CD4-positive, alpha-beta memory T cell (primary cell): ENCODE data around the gene MZF1. TPM values are rescaled to one million over a fixed set of nuclear protein-coding genes. Genes with fewer than 3 reads are reported as not detected.

ENCODE experiments used
- CTCF ChIA-PET: fragments of 350-600 bp; sonication (Branson Sonifier 250); formaldehyde crosslinking; loops from one replicate; lab custom pipeline; 2021; ENCODE audit warnings: inconsistent platforms; ENCODE audit not compliant: partially characterized antibody; lab: Charles Lee
- POLR2A ChIA-PET: fragments of 350-600 bp; sonication (Branson Sonifier 250); formaldehyde crosslinking; loops from one replicate; lab custom pipeline; 2021; ENCODE audit not compliant: partially characterized antibody; lab: Charles Lee
- DNase-seq, 5 donors: peaks; one replicate each; pipeline versions ENCODE4 v3.0.0 to v3.0.0-alpha.2; 2020 to 2022; ENCODE audit warnings: mixed read lengths in 1 of 5
- H3K27ac ChIP-seq: one replicate; pipeline ENCODE4 v1.7.0; 2013; ENCODE audit warnings: low read depth, low read length
- H3K27me3 ChIP-seq: 2 replicates; pipeline ENCODE4 v1.7.0; 2013; ENCODE audit warnings: mild to moderate bottlenecking, low read length, moderate library complexity; ENCODE audit not compliant: insufficient read depth
- H3K36me3 ChIP-seq: 2 replicates; pipeline ENCODE4 v1.7.0; 2013; ENCODE audit warnings: mild to moderate bottlenecking, low read length, moderate library complexity; ENCODE audit not compliant: insufficient read depth
- H3K4me1 ChIP-seq: 2 replicates; pipeline ENCODE4 v1.7.0; 2013; ENCODE audit warnings: mild to moderate bottlenecking, low read length, moderate library complexity; ENCODE audit not compliant: insufficient read depth
- H3K4me3 ChIP-seq, 2 donors: one replicate each; pipeline ENCODE4 v1.7.0; 2013; ENCODE audit warnings: low read length in 2 of 2, mild to moderate bottlenecking in 1 of 2
- H3K9me3 ChIP-seq, 2 donors: one replicate each; pipeline ENCODE4 v1.7.0; 2013; ENCODE audit warnings: low read length in 2 of 2, control low read depth in 1 of 2; ENCODE audit not compliant: control insufficient read depth in 1 of 2
- H3K27ac Mint-ChIP-seq, 7 donors: one replicate each; pipeline ENCODE4 v1.8.0; 2020 to 2021; ENCODE audit warnings: mixed read lengths in 7 of 7, mild to moderate bottlenecking in 6 of 7, inconsistent platforms in 3 of 7, moderate library complexity in 3 of 7
- H3K27me3 Mint-ChIP-seq, 2 donors: one replicate each; pipeline ENCODE4 v1.8.0; 2020 to 2021; ENCODE audit warnings: mixed read lengths in 2 of 2
- H3K36me3 Mint-ChIP-seq, 2 donors: one replicate each; pipeline ENCODE4 v1.8.0; 2020 to 2021; ENCODE audit warnings: mixed read lengths in 2 of 2, inconsistent platforms in 1 of 2, mild to moderate bottlenecking in 1 of 2
- H3K4me1 Mint-ChIP-seq, 4 donors: one replicate each; pipeline ENCODE4 v1.8.0; 2020 to 2021; ENCODE audit warnings: mixed read lengths in 4 of 4, mild to moderate bottlenecking in 1 of 4
- H3K4me3 Mint-ChIP-seq, 8 donors: one replicate each; pipeline ENCODE4 v1.8.0; 2020 to 2021; ENCODE audit warnings: mixed read lengths in 8 of 8, mild to moderate bottlenecking in 7 of 8, moderate library complexity in 6 of 8, inconsistent platforms in 3 of 8
- H3K9me3 Mint-ChIP-seq, 8 donors: one replicate each; pipeline ENCODE4 v1.8.0; 2020 to 2021; ENCODE audit warnings: mixed read lengths in 8 of 8, mild to moderate bottlenecking in 5 of 8, inconsistent platforms in 3 of 8, moderate library complexity in 1 of 8
- intact Hi-C: fragments of 100-400 bp; cut with micrococcal nuclease; formaldehyde crosslinking; loops from one replicate; pipeline ENCODE4 v1.15.1; 2023
- polyA plus RNA-seq, 2 donors: library from polyadenylated mRNA; unstranded; fragments of 300-500 nt; fragmentation: Illumina TruSeq; gene quantifications; one replicate each; pipeline ENCODE4 v1.2.3, GENCODE V29; 2021
- total RNA-seq, 2 experiments: library from RNA; stranded (reverse); gene quantifications; one replicate each; pipeline ENCODE4 v1.2.3, GENCODE V29; 2021

MZF1 gene
- total and polyA plus RNA-seq, 4 experiments from 2014 or later = 5.2 to 44.4 (median 25.8) TPM

GRCh38 chr19:58522709-58523108 lies 50.4 kb downstream of the MZF1 start:
- H3K36me3 Mint-ChIP-seq = peaks cover 0 to 13% of the 10 kb centered on the region in 2 donors
- CTCF ChIA-PET = interaction anchor here (1.0 to 13.8 kb wide), 4 partner anchors 9 to 58 kb away, joined by 3 to 260 read pairs (median 7); partner anchors contain the start of gene SLC27A5
- H3K4me1 ChIP-seq = peaks cover 21% of the 10 kb centered on the region
- no peaks in the 10 kb centered on the region for H3K9me3 Mint-ChIP-seq
- DNase-seq = no peak
- H3K27ac ChIP-seq = no peak overlapping the region
- no peak overlapping the region for H3K4me3 Mint-ChIP-seq
- no peaks in the 10 kb centered on the region for H3K9me3 ChIP-seq
- peak overlapping the region in 5 of 7 donors; percentile 14 to 62 (median 21) for H3K27ac Mint-ChIP-seq
- no peaks in the 10 kb centered on the region for H3K27me3 Mint-ChIP-seq
- H3K4me3 ChIP-seq = no peak overlapping the region
- H3K36me3 ChIP-seq = no peaks in the 10 kb centered on the region
- intact Hi-C loops = no loop called here
- no peaks in the 10 kb centered on the region for H3K27me3 ChIP-seq
- H3K4me1 Mint-ChIP-seq = peaks cover 14 to 27% (median 22%) of the 10 kb centered on the region in 4 donors
- POLR2A ChIA-PET = interaction anchor here (5.4 kb wide), 1 partner anchor 32 kb away, joined by 86 read pairs; the partner anchor contains the start of gene CHMP2A

GRCh38 chr19:58521651-58522050 lies 51.5 kb downstream of the MZF1 start:
- CTCF ChIA-PET = interaction anchor here (0.7 to 13.8 kb wide), 4 partner anchors 8 to 59 kb away, joined by 5 to 260 read pairs (median 10); partner anchors contain the start of gene MZF1
- H3K9me3 Mint-ChIP-seq = no peaks in the 10 kb centered on the region
- Histone ChIP-seq H3K27me3 (no peaks in the 10 kb centered on the region), H3K9me3 (no peaks in the 10 kb centered on the region), H3K36me3 (peaks cover 4% of the 10 kb centered on the region), H3K4me3 (no peak overlapping the region), H3K4me1 (peaks cover 25% of the 10 kb centered on the region), H3K27ac (no peak overlapping the region)
- H3K36me3 Mint-ChIP-seq = peaks cover 0 to 13% of the 10 kb centered on the region in 2 donors
- POLR2A ChIA-PET = interaction anchor here (3.0 to 5.4 kb wide), 6 partner anchors 24 to 339 kb away, joined by 27 to 96 read pairs (median 46); partner anchors contain the start of genes CHMP2A, MZF1, TRIM28 and UBE2M
- intact Hi-C loops = no loop called here
- no peak for DNase-seq
- no peaks in the 10 kb centered on the region for H3K27me3 Mint-ChIP-seq
- H3K4me3 Mint-ChIP-seq = peak overlapping the region in 3 of 8 donors; percentile 28 to 55 (median 34)
- H3K27ac Mint-ChIP-seq = peak overlapping the region in 3 of 7 donors; percentile 51 to 84 (median 77)
- H3K4me1 Mint-ChIP-seq = peaks cover 14 to 37% (median 25%) of the 10 kb centered on the region in 4 donors

- H3K36me3 ChIP-seq = peaks cover 13% of the 10 kb centered on the region
- Mint-ChIP-seq H3K4me3 (peak overlapping the region; percentile 92 to 97 (median 95)), H3K9me3 (no peaks in the 10 kb centered on the region), H3K36me3 (peaks cover 6 to 17% of the 10 kb centered on the region in 2 donors), H3K27ac (peak overlapping the region; percentile 97 to 99 (median 98)), H3K27me3 (no peaks in the 10 kb centered on the region), H3K4me1 (peaks cover 14 to 47% (median 28%) of the 10 kb centered on the region in 4 donors)
- H3K27me3 ChIP-seq = no peaks in the 10 kb centered on the region
- H3K4me1 ChIP-seq = peaks cover 25% of the 10 kb centered on the region
- POLR2A ChIA-PET = interaction anchor here (0.7 to 5.4 kb wide), 30 partner anchors 12 to 1109 kb away, joined by 3 to 96 read pairs (median 8); partner anchors contain the start of genes CHMP2A, ERVK3-1, MZF1 and RPS5
- peak overlapping the region; percentile 82 for H3K27ac ChIP-seq
- peak overlapping the region; percentile 81 to 88 for H3K4me3 ChIP-seq
- intact Hi-C loops = loop anchor here (1.0 kb wide), 2 partner anchors 53 to 61 kb away; partner anchors contain the start of gene MZF1
- no peaks in the 10 kb centered on the region for H3K9me3 ChIP-seq
- CTCF ChIA-PET = interaction anchor here (0.7 to 13.8 kb wide), 28 partner anchors 9 to 604 kb away, joined by 3 to 260 read pairs (median 4); partner anchors contain the start of genes CHMP2A, MZF1, SLC27A5 and TRIM28
- DNase-seq = no peak
Measured at GRCh38 chr19:58520257-58520599, 52.9 kb downstream of the MZF1 start.

- peak within 1 kb of the TSS; percentile 81 to 88 for H3K4me3 ChIP-seq
- H3K27ac ChIP-seq = peak within 1 kb of the TSS; percentile 82
- peaks cover 28% of the 10 kb centered on the region for H3K4me1 ChIP-seq
- intact Hi-C loops = loop anchor here (1.0 to 5.0 kb wide), 8 partner anchors 20 to 337 kb away; partner anchors contain the start of genes MZF1, TRIM28, ZNF132 and ZNF446
- peak within 1 kb of the TSS; percentile 97 to 99 (median 98) for H3K27ac Mint-ChIP-seq
- peaks cover 14 to 53% (median 30%) of the 10 kb centered on the region in 4 donors for H3K4me1 Mint-ChIP-seq
- no peaks in the 10 kb centered on the region for H3K27me3 ChIP-seq
- H3K27me3 Mint-ChIP-seq = no peaks in the 10 kb centered on the region
- no peaks in the 10 kb centered on the region for H3K9me3 ChIP-seq
- CTCF ChIA-PET = interaction anchor here (0.7 to 13.8 kb wide), 30 partner anchors 8 to 603 kb away, joined by 3 to 260 read pairs (median 4); partner anchors contain the start of genes CHMP2A, MZF1, SLC27A5 and TRIM28
- H3K9me3 Mint-ChIP-seq = no peaks in the 10 kb centered on the region
- H3K36me3 Mint-ChIP-seq = peaks cover 6 to 17% of the 10 kb centered on the region in 2 donors
- POLR2A ChIA-PET = interaction anchor here (0.7 to 5.4 kb wide), 33 partner anchors 10 to 1108 kb away, joined by 3 to 96 read pairs (median 7); partner anchors contain the start of genes CHMP2A, ERVK3-1, MZF1 and RPS5
- H3K4me3 Mint-ChIP-seq = peak within 1 kb of the TSS; percentile 92 to 97 (median 95)
- H3K36me3 ChIP-seq = peaks cover 13% of the 10 kb centered on the region
- DNase-seq = peak; percentile 88 to 92 (median 89)
Measured at GRCh38 chr19:58519355-58520256, 53.5 kb downstream of the MZF1 start, which contains the start of gene ZBTB45. Gene ZBTB45 (minus strand): TSS chr19:58519810. CDS start chr19:58517673, 2,137 bp downstream.

DNA sequence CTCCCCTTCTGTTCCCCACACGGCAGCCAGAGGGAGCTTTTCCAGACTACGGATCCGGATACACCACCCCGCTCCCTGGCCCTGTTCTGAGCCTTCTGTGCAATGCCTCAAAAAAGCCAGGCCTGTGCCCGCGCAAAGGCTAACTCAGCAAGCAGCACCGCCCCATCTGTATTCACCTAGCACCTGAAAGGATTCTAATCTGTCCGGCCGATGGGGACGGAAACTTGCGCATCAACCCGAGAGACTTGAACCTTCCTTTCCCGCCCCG lies 54.1 kb downstream of the MZF1 start:
- intact Hi-C loops = loop anchor here (1.0 to 5.0 kb wide), 6 partner anchors 20 to 337 kb away; partner anchors contain the start of genes TRIM28, ZNF132 and ZNF446
- Mint-ChIP-seq H3K4me3 (peak overlapping the region; percentile 92 to 97 (median 95)), H3K27ac (peak overlapping the region; percentile 97 to 99 (median 98)), H3K27me3 (no peaks in the 10 kb centered on the region), H3K36me3 (peaks cover 6 to 18% of the 10 kb centered on the region in 2 donors), H3K9me3 (no peaks in the 10 kb centered on the region), H3K4me1 (peaks cover 17 to 59% (median 35%) of the 10 kb centered on the region in 4 donors)
- H3K4me1 ChIP-seq = peaks cover 32% of the 10 kb centered on the region
- DNase-seq = peak; percentile 39 to 65 (median 43)
- H3K27me3 ChIP-seq = no peaks in the 10 kb centered on the region
- H3K4me3 ChIP-seq = peak overlapping the region; percentile 76 to 88
- peaks cover 13% of the 10 kb centered on the region for H3K36me3 ChIP-seq
- H3K9me3 ChIP-seq = no peaks in the 10 kb centered on the region
- POLR2A ChIA-PET = interaction anchor here (0.9 to 5.4 kb wide), 25 partner anchors 10 to 336 kb away, joined by 3 to 96 read pairs (median 9); partner anchors contain the start of genes CHMP2A, MZF1, TRIM28 and UBE2M
- CTCF ChIA-PET = interaction anchor here (1.0 to 13.8 kb wide), 8 partner anchors 19 to 156 kb away, joined by 3 to 260 read pairs (median 9); partner anchors contain the start of genes CHMP2A, TRIM28, ZNF132 and ZNF324B
- peak overlapping the region; percentile 82 for H3K27ac ChIP-seq

- CTCF ChIA-PET = interaction anchor here (1.0 to 13.8 kb wide), 8 partner anchors 18 to 156 kb away, joined by 3 to 260 read pairs (median 9); partner anchors contain the start of genes CHMP2A, TRIM28, ZNF132 and ZNF324B
- Mint-ChIP-seq H3K4me1 (peaks cover 18 to 63% (median 39%) of the 10 kb centered on the region in 4 donors), H3K36me3 (peaks cover 6 to 19% of the 10 kb centered on the region in 2 donors), H3K9me3 (no peaks in the 10 kb centered on the region), H3K27ac (peak overlapping the region; percentile 97 to 99 (median 98)), H3K27me3 (no peaks in the 10 kb centered on the region), H3K4me3 (peak overlapping the region; percentile 92 to 97 (median 95))
- no peak for DNase-seq
- H3K4me1 ChIP-seq = peaks cover 36% of the 10 kb centered on the region
- no peaks in the 10 kb centered on the region for H3K9me3 ChIP-seq
- H3K27me3 ChIP-seq = no peaks in the 10 kb centered on the region
- intact Hi-C loops = loop anchor here (1.0 to 5.0 kb wide), 6 partner anchors 19 to 336 kb away; partner anchors contain the start of genes TRIM28, ZNF132 and ZNF446
- H3K36me3 ChIP-seq = peaks cover 13% of the 10 kb centered on the region
- POLR2A ChIA-PET = interaction anchor here (0.6 to 5.4 kb wide), 25 partner anchors 9 to 336 kb away, joined by 3 to 96 read pairs (median 9); partner anchors contain the start of genes CHMP2A, MZF1, TRIM28 and UBE2M
- H3K4me3 ChIP-seq = peak overlapping the region; percentile 76 to 88
- peak overlapping the region; percentile 82 for H3K27ac ChIP-seq
Measured at GRCh38 chr19:58518256-58519086, 54.7 kb downstream of the MZF1 start.
